AG04450 (cell line): ENCODE measurements around the gene ADIPOR2. TPM values are rescaled to one million over a fixed set of nuclear protein-coding genes. Genes with fewer than 3 reads are reported as not detected.

Source experiments
- CTCF ChIA-PET: fragments of 300-600, 350-600 bp; formaldehyde crosslinking; extraction: SDS; loops from one replicate; lab custom pipeline; 2022; ENCODE audit warnings: antibody characterized with exemption, inconsistent platforms; lab: Charles Lee
- POLR2A ChIA-PET: fragments of 350-600 bp; formaldehyde crosslinking; extraction: SDS; loops from one replicate; lab custom pipeline; 2021; ENCODE audit warnings: antibody characterized with exemption, inconsistent platforms; lab: Yijun Ruan, JAX
- DNase-seq: peaks from one replicate; pipeline ENCODE4 v3.0.0-alpha.2; 2011; ENCODE audit warnings: low read depth, low spot score
- H3K27ac ChIP-seq: one replicate; pipeline ENCODE4 v1.5.1; 2012; ENCODE audit warnings: low read depth, low read length, control low read depth
- H3K27me3 ChIP-seq: one replicate; pipeline ENCODE4 v1.6.0; 2012; ENCODE audit warnings: low read length; ENCODE audit not compliant: control insufficient read depth, insufficient read depth
- H3K4me3 ChIP-seq: 2 replicates; pipeline ENCODE4 v1.5.1; 2011; ENCODE audit warnings: mild to moderate bottlenecking, low read depth, low read length, control low read depth
- H3K9me3 ChIP-seq: 2 replicates; pipeline ENCODE4 v1.5.1; 2012; ENCODE audit warnings: low read length; ENCODE audit not compliant: control insufficient read depth, insufficient read depth
- polyA plus RNA-seq: library from polyadenylated mRNA; depleted of rRNA; stranded (reverse); fragments of >200 nt; gene quantifications from 2 replicates; pipeline ENCODE4 v1.2.3, GENCODE V29; 2011
- TF ChIP-seq, protein P1 (sequence below): IDR thresholded peaks from 2 replicates; pipeline ENCODE4 v1.5.1; 2011; ENCODE audit warnings: low read depth, low read length, control low read depth, inconsistent platforms

ADIPOR2 gene
- polyA plus RNA-seq, 1 experiment: 39.5 TPM

DNA sequence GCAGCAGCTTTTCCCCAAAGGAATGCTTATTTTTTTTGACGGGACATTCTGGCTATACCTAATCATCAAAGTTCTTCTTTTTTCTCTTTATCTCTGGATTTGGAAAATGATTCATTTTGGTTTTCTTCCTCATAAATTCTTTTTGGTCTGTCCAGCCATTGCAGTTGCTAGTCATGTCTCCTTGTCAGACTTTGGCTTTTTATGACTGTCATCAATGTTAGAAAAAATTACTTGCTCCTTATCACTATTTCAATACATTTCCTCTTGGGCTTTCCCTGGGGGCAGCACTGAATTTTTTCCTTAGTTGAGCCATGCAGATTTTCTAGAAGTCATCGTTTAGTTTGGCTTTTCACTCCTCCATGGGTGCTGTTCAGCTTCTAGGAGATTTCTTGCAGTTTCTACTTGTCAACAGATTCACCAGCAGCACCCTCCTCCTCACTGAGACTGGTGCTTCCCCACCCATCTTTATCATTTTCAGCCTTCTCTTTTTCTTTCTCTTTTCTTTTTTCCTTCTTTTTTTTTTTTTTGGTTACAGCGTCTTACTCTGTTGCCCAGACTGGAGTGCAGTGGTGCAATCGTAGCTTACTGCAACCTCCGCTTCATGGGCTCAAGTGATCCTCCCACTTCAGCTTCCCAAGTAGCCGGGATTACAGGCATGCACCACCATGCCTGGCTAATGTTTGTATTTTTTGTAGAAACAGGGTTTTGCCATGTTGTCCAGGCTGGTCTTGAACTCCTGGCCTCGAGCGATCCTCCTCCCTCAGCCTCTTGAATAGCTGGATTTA lies 5.2 kb downstream of the ADIPOR2 start:
- H3K4me3 ChIP-seq: no peak overlapping the region
- no peak overlapping the region for H3K27ac ChIP-seq
- TF ChIP-seq, protein P1, sequence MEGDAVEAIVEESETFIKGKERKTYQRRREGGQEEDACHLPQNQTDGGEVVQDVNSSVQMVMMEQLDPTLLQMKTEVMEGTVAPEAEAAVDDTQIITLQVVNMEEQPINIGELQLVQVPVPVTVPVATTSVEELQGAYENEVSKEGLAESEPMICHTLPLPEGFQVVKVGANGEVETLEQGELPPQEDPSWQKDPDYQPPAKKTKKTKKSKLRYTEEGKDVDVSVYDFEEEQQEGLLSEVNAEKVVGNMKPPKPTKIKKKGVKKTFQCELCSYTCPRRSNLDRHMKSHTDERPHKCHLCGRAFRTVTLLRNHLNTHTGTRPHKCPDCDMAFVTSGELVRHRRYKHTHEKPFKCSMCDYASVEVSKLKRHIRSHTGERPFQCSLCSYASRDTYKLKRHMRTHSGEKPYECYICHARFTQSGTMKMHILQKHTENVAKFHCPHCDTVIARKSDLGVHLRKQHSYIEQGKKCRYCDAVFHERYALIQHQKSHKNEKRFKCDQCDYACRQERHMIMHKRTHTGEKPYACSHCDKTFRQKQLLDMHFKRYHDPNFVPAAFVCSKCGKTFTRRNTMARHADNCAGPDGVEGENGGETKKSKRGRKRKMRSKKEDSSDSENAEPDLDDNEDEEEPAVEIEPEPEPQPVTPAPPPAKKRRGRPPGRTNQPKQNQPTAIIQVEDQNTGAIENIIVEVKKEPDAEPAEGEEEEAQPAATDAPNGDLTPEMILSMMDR: no peak
- H3K9me3 ChIP-seq: no peaks in the 10 kb centered on the region; the same call in 1 of the 2 replicates
- CTCF ChIA-PET: interaction anchor here (2.9 kb wide), 1 partner anchor 43 kb away, joined by 9 read pairs; no protein-coding TSS in a partner anchor
- no peak for DNase-seq
- POLR2A ChIA-PET: interaction anchor here (0.7 kb wide), 1 partner anchor 39 kb away, joined by 5 read pairs; no protein-coding TSS in a partner anchor
- no peaks in the 10 kb centered on the region for H3K27me3 ChIP-seq

DNA sequence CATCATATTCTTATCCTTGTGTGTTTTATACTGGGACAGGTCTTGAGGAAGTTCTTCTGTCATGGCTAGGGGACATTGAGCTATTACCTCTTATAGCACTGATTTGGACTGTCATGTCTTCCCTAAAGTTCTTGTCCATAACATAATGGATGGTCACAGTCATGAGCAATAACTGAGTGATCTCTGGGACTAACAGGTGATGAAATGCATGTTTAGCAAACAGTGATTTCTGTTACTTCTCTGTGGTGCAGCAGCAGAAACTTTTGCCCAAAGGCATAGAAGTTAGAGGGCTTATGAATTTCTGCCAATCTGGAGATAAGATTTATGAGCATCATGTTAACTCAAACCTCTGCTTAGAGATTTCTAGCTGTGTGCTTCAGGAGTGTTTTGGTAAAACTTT lies 5.9 kb downstream of the ADIPOR2 start:
- TF ChIP-seq, protein P1: no peak
- no peaks in the 10 kb centered on the region for H3K9me3 ChIP-seq
- H3K27me3 ChIP-seq: no peaks in the 10 kb centered on the region
- DNase-seq: no peak
- POLR2A ChIA-PET: interaction anchor here (0.7 kb wide), 1 partner anchor 40 kb away, joined by 5 read pairs; no protein-coding TSS in a partner anchor
- CTCF ChIA-PET: interaction anchor here (1.8 to 2.9 kb wide), 2 partner anchors 43 to 94 kb away, joined by 7 to 9 read pairs; no protein-coding TSS in a partner anchor
- no peak overlapping the region for H3K4me3 ChIP-seq
- H3K27ac ChIP-seq: no peak overlapping the region

GRCh38 chr12:1697271-1697670 lies 6.4 kb downstream of the ADIPOR2 start:
- CTCF ChIA-PET: interaction anchor here (1.1 to 2.9 kb wide), 3 partner anchors 44 to 243 kb away, joined by 3 to 9 read pairs (median 7); no protein-coding TSS in a partner anchor
- no peak overlapping the region for H3K4me3 ChIP-seq
- TF ChIP-seq, protein P1: no peak
- no peak overlapping the region for H3K27ac ChIP-seq
- POLR2A ChIA-PET: no interaction called here
- H3K27me3 ChIP-seq: no peaks in the 10 kb centered on the region
- no peak for DNase-seq
- H3K9me3 ChIP-seq: no peaks in the 10 kb centered on the region

- TF ChIP-seq, protein P1: no peak
- no peak for DNase-seq
- Histone ChIP-seq H3K27ac (no peak overlapping the region), H3K27me3 (no peaks in the 10 kb centered on the region), H3K4me3 (no peak overlapping the region), H3K9me3 (no peaks in the 10 kb centered on the region)
- POLR2A ChIA-PET: no interaction called here
- CTCF ChIA-PET: interaction anchor here (0.7 to 2.9 kb wide), 2 partner anchors 45 to 67 kb away, joined by 3 to 9 read pairs; no protein-coding TSS in a partner anchor
These were observed 7.8 kb downstream of the ADIPOR2 start for GRCh38 chr12:1698720-1699119.

DNA sequence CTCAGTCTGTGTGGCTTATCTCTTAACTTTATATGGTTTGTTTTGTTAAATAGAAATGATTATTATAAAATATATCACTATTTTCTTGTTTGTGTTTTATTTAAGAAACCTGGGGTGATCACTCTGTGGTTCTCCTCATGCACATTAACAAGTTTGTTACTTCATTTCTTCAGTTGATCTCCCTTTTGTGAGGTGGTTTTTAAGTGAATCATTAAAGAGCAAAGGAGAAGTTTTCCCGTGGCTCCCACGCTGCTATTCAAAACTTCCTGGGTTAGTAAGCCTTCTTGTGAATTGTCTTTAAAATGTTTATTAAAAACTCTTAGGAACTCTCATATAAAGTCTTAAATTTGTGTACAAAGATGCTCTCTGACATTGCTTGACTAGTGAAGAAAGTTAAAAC lies 11.8 kb downstream of the ADIPOR2 start:
- DNase-seq: no peak

More for the DNA sequence above, 11.8 kb downstream of the ADIPOR2 start:
- Histone ChIP-seq H3K4me3 (no peak overlapping the region), H3K9me3 (no peaks in the 10 kb centered on the region), H3K27ac (no peak overlapping the region), H3K27me3 (no peaks in the 10 kb centered on the region)
- ChIA-PET POLR2A (no interaction called here), CTCF (interaction anchor here (1.1 kb wide), 1 partner anchor 89 kb away, joined by 3 read pairs; no protein-coding TSS in a partner anchor)
- TF ChIP-seq, protein P1: no peak
